Measurements from ENCODE around the gene CCDC197.

CCDC197 gene

GRCh38 chr14:93980456-93981201 lies 16.5 kb upstream of the CCDC197 start:
- no peak for DNase-seq

- DNase-seq = no peak
Observed at GRCh38 chr14:93981316-93982229, 15.5 kb upstream of the CCDC197 start.

GRCh38 chr14:93982230-93983007 lies 14.7 kb upstream of the CCDC197 start:
- no peak for DNase-seq

GRCh38 chr14:93984070-93984469 lies 13.0 kb upstream of the CCDC197 start:
- DNase-seq = no peak

- DNase-seq = no peak
Observed at GRCh38 chr14:93984987-93985410, 12.1 kb upstream of the CCDC197 start.

GRCh38 chr14:93986955-93987354 lies 10.1 kb upstream of the CCDC197 start:
- no peak for DNase-seq

- DNase-seq = no peak
Observed at GRCh38 chr14:93987376-93987775, 9.7 kb upstream of the CCDC197 start.

- DNase-seq = no peak
Observed at GRCh38 chr14:93987815-93988476, 9.2 kb upstream of the CCDC197 start.

GRCh38 chr14:93989939-93990338 lies 7.2 kb upstream of the CCDC197 start:
- DNase-seq = no peak

- DNase-seq = no peak
Observed at GRCh38 chr14:93991212-93991611, 5.9 kb upstream of the CCDC197 start.

- DNase-seq = no peak
Observed at GRCh38 chr14:93991649-93992048, 5.5 kb upstream of the CCDC197 start.

- DNase-seq = no peak
Observed at GRCh38 chr14:93993382-93993781, 3.7 kb upstream of the CCDC197 start.

GRCh38 chr14:93994919-93995682 lies 2.0 kb upstream of the CCDC197 start:
- DNase-seq = peak; percentile 56

- DNase-seq = no peak
Observed at GRCh38 chr14:93996130-93996695, 888 bp upstream of the CCDC197 start.

- DNase-seq = no peak
Observed at GRCh38 chr14:93997916-93998870, 1.1 kb downstream of the CCDC197 start.

GRCh38 chr14:93998871-93999403 lies 1.8 kb downstream of the CCDC197 start:
- no peak for DNase-seq

GRCh38 chr14:93999573-93999972 lies 2.5 kb downstream of the CCDC197 start:
- no peak for DNase-seq

- DNase-seq = no peak
Observed at GRCh38 chr14:94000267-94000666, 3.2 kb downstream of the CCDC197 start.

GRCh38 chr14:94001016-94001415 lies 3.9 kb downstream of the CCDC197 start:
- no peak for DNase-seq

Data from activated CD4-positive, CD25-positive, alpha-beta regulatory T cell treated with anti-CD3 and anti-CD28 coated beads, Interleukin-2, amount 50 U/mL, for 72 hours (primary cell).